Retinal pigment epithelial cell (primary cell): ENCODE measurements around the gene GRK4.

ENCODE experiments used
- DNase-seq: peaks from one replicate; pipeline ENCODE4 v3.0.0-alpha.2; 2010; ENCODE audit warnings: low read depth
- H3K4me3 ChIP-seq: 2 replicates; pipeline ENCODE4 v1.5.1; 2011; ENCODE audit warnings: mild to moderate bottlenecking, low read length, control low read depth, moderate library complexity
- CTCF ChIP-seq: conservative IDR thresholded peaks from 2 replicates; pipeline ENCODE4 v1.5.1; 2011; ENCODE audit warnings: low read depth, low read length, control low read depth, inconsistent platforms

Gene GRK4

GRCh38 chr4:2928242-2929176, 34.9 kb upstream of the GRK4 start:
- no peak for TF ChIP-seq CTCF

GRCh38 chr4:2929469-2929868, 33.9 kb upstream of the GRK4 start:
- no peak overlapping the region for H3K4me3 ChIP-seq
- DNase-seq = no peak
- no peak for TF ChIP-seq CTCF

More at GRCh38 chr4:2928242-2929176, 34.9 kb upstream of the GRK4 start:
- H3K4me3 ChIP-seq = no peak overlapping the region
- DNase-seq = no peak

GRCh38 chr4:2930135-2930757, 33.1 kb upstream of the GRK4 start:
- no peak for DNase-seq
- no peak overlapping the region for H3K4me3 ChIP-seq
- TF ChIP-seq CTCF = no peak

- TF ChIP-seq CTCF = peak; percentile 13
- no peak for DNase-seq
- H3K4me3 ChIP-seq = no peak overlapping the region
Measured at GRCh38 chr4:2930758-2931511, 32.4 kb upstream of the GRK4 start.

GRCh38 chr4:2931512-2932301, 31.7 kb upstream of the GRK4 start:
- no peak overlapping the region for H3K4me3 ChIP-seq
- no peak for TF ChIP-seq CTCF
- no peak for DNase-seq

GRCh38 chr4:2932321-2932950, 30.9 kb upstream of the GRK4 start:
- no peak overlapping the region for H3K4me3 ChIP-seq
- no peak for TF ChIP-seq CTCF
- no peak for DNase-seq
